ENCODE measurements around the gene UBASH3B. TPM values are rescaled to one million over a fixed set of nuclear protein-coding genes. Genes with fewer than 3 reads are reported as not detected.

The UBASH3B gene
- total and polyA plus RNA-seq, 2 of the 13 experiments (the other 11 are each of a cell fraction or from before 2014, with no cell fraction given): 4.4 to 7.6 TPM

GRCh38 chr11:122637541-122637940, 18.0 kb upstream of the UBASH3B start:
- POLR2A ChIA-PET: no interaction called here
- ATAC-seq (no peak), FAIRE-seq (no peak), DNase-seq (ENCODE audit: low spot score) (no peak)
- no peaks in the 10 kb centered on the region for H3K9me3 ChIP-seq (ENCODE audit: low read length)
- no peak overlapping the region for H3K4me2 ChIP-seq (ENCODE audit: low read depth, low read length)
- H3K36me3 ChIP-seq (replicated peaks in 1 of 2; ENCODE audit: control insufficient read depth in 1 of 2, insufficient read depth in 2 of 2, low read length in 2 of 2): no peaks in the 10 kb centered on the region
- BruUV-seq (replicated peaks): no TSS peak
- TF ChIP-seq ZNF556 (CRISPR knock-in tag; IDR thresholded peaks at IDR 0.05; ENCODE audit: borderline replicate concordance): no peak
- TF ChIP-seq KAT2B (IDR thresholded peaks at IDR 0.05; ENCODE audit: borderline replicate concordance, low read depth, low read length): no peak
- TF ChIP-seq HES4 (CRISPR knock-in tag; IDR thresholded peaks at IDR 0.05; ENCODE audit: borderline replicate concordance): no peak
- no peak for TF ChIP-seq PRMT3 (CRISPR knock-in tag; IDR thresholded peaks at IDR 0.05; ENCODE audit: borderline replicate concordance, low read depth)
- TF ChIP-seq RFXAP (CRISPR knock-in tag; IDR thresholded peaks at IDR 0.05; ENCODE audit: borderline replicate concordance): no peak
- TF ChIP-seq THAP11 (CRISPR knock-in tag; IDR thresholded peaks at IDR 0.05): no peak
- no peak for TF ChIP-seq UBTF (CRISPR knock-in tag; IDR thresholded peaks at IDR 0.05)
- TF ChIP-seq ZNF550 (CRISPR knock-in tag; IDR thresholded peaks at IDR 0.05; ENCODE audit: borderline replicate concordance): no peak
- peaks cover 16% of the 10 kb centered on the region for H3K4me1 ChIP-seq (ENCODE audit: insufficient read depth, low read length)
- H2AFZ ChIP-seq (ENCODE audit: low read length): no peak overlapping the region
- H3K27ac ChIP-seq (ENCODE audit: extremely low read length, insufficient read depth, low read length): no peak overlapping the region
- no peaks in the 10 kb centered on the region for H4K20me1 ChIP-seq (ENCODE audit: insufficient read depth, low read length)
- no peak overlapping the region for H3K4me3 ChIP-seq (replicated peaks in 1 of 3; ENCODE audit: insufficient read depth in 1 of 3, low read depth in 2 of 3, low read length in 3 of 3)
- 47% methylated on average over 6 of the region's 6 CpGs for WGBS (ENCODE audit: low lambda C conversion rate)
- in situ Hi-C loops (cut with HindIII; ENCODE audit: extremely low pct_ligation_motif_present, low pct_unique_long_range_greater_than_20kb) (no loop called here), intact Hi-C loops (cut with micrococcal nuclease; ENCODE audit: unreplicated experiment) (no loop called here)
- H3K9ac ChIP-seq (ENCODE audit: insufficient read depth, low read depth, low read length): no peak overlapping the region
- CTCF ChIA-PET (ENCODE audit: low intra/inter-chr PET ratio, low total read pairs): interaction anchor here (0.5 to 1.2 kb wide), 2 partner anchors 9 to 143 kb away, joined by 3 to 4 read pairs; no protein-coding TSS in a partner anchor
- H3K79me2 ChIP-seq (ENCODE audit: insufficient read depth, low read length): no peaks in the 10 kb centered on the region
- no peaks in the 10 kb centered on the region for H3K27me3 ChIP-seq (ENCODE audit: control insufficient read depth in 1 of 2, insufficient read depth in 2 of 2, low read length in 2 of 2)

Data from HepG2 (cell line).